ENCODE results near the gene EXOC2.
"Not testable (repeated sequence)": the region's sequence is repeated elsewhere in the genome, so short reads cannot be mapped to it uniquely, and the experiment has no call there.

Gene EXOC2

GRCh38 chr6:667253-667927, 25.5 kb downstream of the EXOC2 start:
- TF ChIP-seq POU2F2 (IDR thresholded peaks at IDR 0.05; ENCODE audit: low read depth, low read length) = no peak
- no peak for TF ChIP-seq POLR2AphosphoS5 (IDR thresholded peaks at IDR 0.05; ENCODE audit: low read depth, low read length)
- no peak for TF ChIP-seq PAX5 (IDR thresholded peaks at IDR 0.05; ENCODE audit: insufficient read depth, low read length, severe bottlenecking)
- no peak for FAIRE-seq
- no peak for DNase-seq (ENCODE audit: insufficient read length, low spot score)

GRCh38 chr6:665403-666267, 27.3 kb downstream of the EXOC2 start:
- FAIRE-seq (no peak), DNase-seq (ENCODE audit: insufficient read length, low spot score) (no peak)
- TF ChIP-seq POLR2A (IDR thresholded peaks at IDR 0.05; ENCODE audit: low read depth, low read length) (no peak), PAX5 (IDR thresholded peaks at IDR 0.05; ENCODE audit: insufficient read depth, low read length, severe bottlenecking) (no peak), POU2F2 (IDR thresholded peaks at IDR 0.05; ENCODE audit: low read depth, low read length) (no peak), SPI1 (IDR thresholded peaks at IDR 0.05; ENCODE audit: low read depth, low read length) (no peak), TAF1 (IDR thresholded peaks at IDR 0.05; ENCODE audit: low read depth, low read length) (no peak), POLR2AphosphoS5 (IDR thresholded peaks at IDR 0.05; ENCODE audit: low read depth, low read length) (no peak)

GRCh38 chr6:663788-664187, 29.2 kb downstream of the EXOC2 start:
- not testable (repeated sequence) for FAIRE-seq

DNA sequence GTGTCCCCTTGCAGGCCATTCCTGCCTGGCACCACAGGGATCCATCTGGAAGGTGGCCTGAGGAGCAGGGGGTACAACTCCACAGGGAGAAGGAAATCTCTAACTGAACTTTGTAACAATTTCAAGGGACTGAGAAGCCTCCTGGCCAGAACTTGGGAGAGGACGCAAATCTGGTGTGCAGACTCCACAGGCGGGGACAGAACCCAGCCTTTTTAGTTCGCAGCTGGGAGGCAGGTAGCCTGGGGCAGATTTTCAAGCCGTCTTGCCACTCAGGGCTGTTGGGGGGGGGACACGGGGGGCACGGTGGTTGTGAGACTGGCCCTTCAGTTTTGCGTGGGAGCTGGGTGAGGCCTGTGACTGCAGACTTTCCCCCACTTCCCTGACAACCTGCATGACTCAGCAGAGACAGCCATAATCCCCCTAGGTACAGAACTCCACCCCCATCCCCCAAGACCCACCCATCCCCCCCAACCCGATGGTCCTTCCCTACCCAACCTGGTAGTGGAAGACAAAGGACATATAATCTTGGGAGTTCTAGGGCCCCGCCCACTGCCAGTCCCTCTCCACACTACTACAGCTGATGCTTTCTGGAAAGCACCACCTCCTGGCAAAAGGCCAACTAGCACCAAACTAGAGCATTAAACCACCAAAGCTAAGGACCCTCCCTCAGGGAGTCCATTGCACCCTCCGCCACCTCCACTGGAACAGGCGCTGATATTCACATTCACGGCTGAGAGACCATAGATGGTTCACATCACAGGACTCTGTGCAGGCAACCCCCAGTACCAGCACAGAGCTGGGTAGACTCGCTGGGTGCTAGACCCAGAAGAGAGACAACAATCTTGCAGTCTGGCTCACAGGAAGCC, 33.0 kb downstream of the EXOC2 start:
- no peak for FAIRE-seq
- DNase-seq (ENCODE audit: insufficient read length, low spot score) = no peak
- TF ChIP-seq POU2F2 (IDR thresholded peaks at IDR 0.05; ENCODE audit: low read depth, low read length) = no peak
- TF ChIP-seq TAF1 (IDR thresholded peaks at IDR 0.05; ENCODE audit: low read depth, low read length) = no peak
- TF ChIP-seq POLR2A (IDR thresholded peaks at IDR 0.05; ENCODE audit: low read depth, low read length) = no peak
- no peak for TF ChIP-seq POLR2AphosphoS5 (IDR thresholded peaks at IDR 0.05; ENCODE audit: low read depth, low read length)
- no peak for TF ChIP-seq SPI1 (IDR thresholded peaks at IDR 0.05; ENCODE audit: low read depth, low read length)

More at GRCh38 chr6:663788-664187, 29.2 kb downstream of the EXOC2 start:
- peak; percentile 24; the same call in 1 of the 2 replicates for TF ChIP-seq SPI1 (IDR thresholded peaks at IDR 0.05; ENCODE audit: low read depth, low read length)
- not testable (repeated sequence) for DNase-seq (ENCODE audit: insufficient read length, low spot score)

- FAIRE-seq = no peak
- no peak for TF ChIP-seq TAF1 (IDR thresholded peaks at IDR 0.05; ENCODE audit: low read depth, low read length)
Measured at GRCh38 chr6:658244-658643, 34.7 kb downstream of the EXOC2 start.

GRCh38 chr6:657743-658142, 35.2 kb downstream of the EXOC2 start:
- TF ChIP-seq POU2F2 (IDR thresholded peaks at IDR 0.05; ENCODE audit: low read depth, low read length) = no peak
- no peak for TF ChIP-seq POLR2AphosphoS5 (IDR thresholded peaks at IDR 0.05; ENCODE audit: low read depth, low read length)
- FAIRE-seq (no peak), DNase-seq (ENCODE audit: insufficient read length, low spot score) (no peak)

More at GRCh38 chr6:658244-658643, 34.7 kb downstream of the EXOC2 start:
- no peak for DNase-seq (ENCODE audit: insufficient read length, low spot score)

- DNase-seq (ENCODE audit: insufficient read length, low spot score) (no peak), FAIRE-seq (no peak)
- TF ChIP-seq POU2F2 (IDR thresholded peaks at IDR 0.05; ENCODE audit: low read depth, low read length) (no peak), SPI1 (IDR thresholded peaks at IDR 0.05; ENCODE audit: low read depth, low read length) (no peak), POLR2AphosphoS5 (IDR thresholded peaks at IDR 0.05; ENCODE audit: low read depth, low read length) (no peak), POLR2A (IDR thresholded peaks at IDR 0.05; ENCODE audit: low read depth, low read length) (no peak), PAX5 (IDR thresholded peaks at IDR 0.05; ENCODE audit: insufficient read depth, low read length, severe bottlenecking) (no peak), TAF1 (IDR thresholded peaks at IDR 0.05; ENCODE audit: low read depth, low read length) (no peak)
Measured at GRCh38 chr6:656460-657252, 36.3 kb downstream of the EXOC2 start, which contains the start of gene HUS1B. TSS of gene HUS1B (minus strand) at chr6:657100. CDS start at chr6:656944, 156 bp downstream.

GRCh38 chr6:654136-654535, 38.8 kb downstream of the EXOC2 start:
- FAIRE-seq = no peak

DNA sequence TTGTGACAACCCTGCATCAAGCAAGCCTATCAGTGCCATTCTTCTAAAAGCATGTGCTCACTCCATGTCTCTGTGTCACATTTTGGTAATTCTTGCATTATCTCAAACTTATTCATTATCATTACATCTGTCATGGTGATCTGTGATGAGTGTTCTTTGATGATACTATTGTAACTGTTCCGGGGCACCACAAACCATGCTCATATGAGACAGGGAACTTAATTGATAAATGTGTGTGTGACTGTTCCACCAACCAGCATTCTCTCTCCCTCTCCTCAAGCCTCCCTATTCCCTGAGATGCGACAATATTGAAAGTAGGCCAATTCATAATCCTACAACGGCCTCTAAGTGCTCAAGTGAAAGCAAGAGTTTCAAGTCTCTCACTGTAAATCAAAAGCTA, 40.1 kb downstream of the EXOC2 start:
- no peak for DNase-seq (ENCODE audit: insufficient read length, low spot score)
- TF ChIP-seq TAF1 (IDR thresholded peaks at IDR 0.05; ENCODE audit: low read depth, low read length) = no peak
- no peak for TF ChIP-seq SPI1 (IDR thresholded peaks at IDR 0.05; ENCODE audit: low read depth, low read length)
- TF ChIP-seq POLR2AphosphoS5 (IDR thresholded peaks at IDR 0.05; ENCODE audit: low read depth, low read length) = no peak
- no peak for TF ChIP-seq POLR2A (IDR thresholded peaks at IDR 0.05; ENCODE audit: low read depth, low read length)
- no peak for TF ChIP-seq PAX5 (IDR thresholded peaks at IDR 0.05; ENCODE audit: insufficient read depth, low read length, severe bottlenecking)
- TF ChIP-seq POU2F2 (IDR thresholded peaks at IDR 0.05; ENCODE audit: low read depth, low read length) = no peak
- FAIRE-seq = no peak

More at GRCh38 chr6:654136-654535, 38.8 kb downstream of the EXOC2 start:
- TF ChIP-seq TAF1 (IDR thresholded peaks at IDR 0.05; ENCODE audit: low read depth, low read length) = no peak
- no peak for TF ChIP-seq SPI1 (IDR thresholded peaks at IDR 0.05; ENCODE audit: low read depth, low read length)
- TF ChIP-seq POLR2A (IDR thresholded peaks at IDR 0.05; ENCODE audit: low read depth, low read length) = no peak
- no peak for TF ChIP-seq PAX5 (IDR thresholded peaks at IDR 0.05; ENCODE audit: insufficient read depth, low read length, severe bottlenecking)
- TF ChIP-seq POLR2AphosphoS5 (IDR thresholded peaks at IDR 0.05; ENCODE audit: low read depth, low read length) = no peak
- no peak for TF ChIP-seq POU2F2 (IDR thresholded peaks at IDR 0.05; ENCODE audit: low read depth, low read length)
- DNase-seq (ENCODE audit: insufficient read length, low spot score) = no peak
